ENCODE results near the gene SCN5A.

The SCN5A gene

GRCh38 chr3:38598791-38599190, 50.7 kb downstream of the SCN5A start:
- no peak for DNase-seq

GRCh38 chr3:38597502-38598060, 51.9 kb downstream of the SCN5A start:
- no peak for DNase-seq

GRCh38 chr3:38595393-38595792, 54.1 kb downstream of the SCN5A start:
- no peak for DNase-seq

- no peak for DNase-seq
Measured at GRCh38 chr3:38590521-38590920, 59.0 kb downstream of the SCN5A start.

GRCh38 chr3:38588995-38589937, 60.2 kb downstream of the SCN5A start:
- DNase-seq, result no peak

GRCh38 chr3:38588371-38588971, 61.0 kb downstream of the SCN5A start:
- DNase-seq, result no peak

- DNase-seq, result no peak
Measured at GRCh38 chr3:38587548-38588131, 61.8 kb downstream of the SCN5A start.

GRCh38 chr3:38586546-38587520, 62.7 kb downstream of the SCN5A start:
- no peak for DNase-seq

GRCh38 chr3:38585791-38586420, 63.6 kb downstream of the SCN5A start:
- no peak for DNase-seq

GRCh38 chr3:38583688-38584087, 65.8 kb downstream of the SCN5A start:
- DNase-seq, result no peak

GRCh38 chr3:38582941-38583645, 66.4 kb downstream of the SCN5A start:
- DNase-seq, result no peak

GRCh38 chr3:38582316-38582715, 67.2 kb downstream of the SCN5A start:
- no peak for DNase-seq

- no peak for DNase-seq
Measured at GRCh38 chr3:38581774-38582173, 67.7 kb downstream of the SCN5A start.

GRCh38 chr3:38580450-38581382, 68.8 kb downstream of the SCN5A start:
- no peak for DNase-seq

GRCh38 chr3:38579551-38580449, 69.7 kb downstream of the SCN5A start:
- DNase-seq, result no peak

GRCh38 chr3:38579141-38579540, 70.3 kb downstream of the SCN5A start:
- no peak for DNase-seq

- no peak for DNase-seq
Measured at GRCh38 chr3:38578551-38578950, 70.9 kb downstream of the SCN5A start.

- DNase-seq, result no peak
Measured at GRCh38 chr3:38578081-38578475, 71.4 kb downstream of the SCN5A start.

Measured in retina (tissue), 1 donor.